ENCODE measurements around the gene INKA2. TPM values are rescaled to one million over a fixed set of nuclear protein-coding genes. Genes with fewer than 3 reads are reported as not detected.
A peak's percentile ranks its signal among the peaks of the same experiment; 100 is the strongest.

Gene INKA2
- total and polyA plus RNA-seq, 12 donors: 6.8 to 34.6 (median 12.5) TPM

- 91 to 92% methylated on average over 2 of the region's 2 CpGs for WGBS, 2 donors
- H3K4me1 ChIP-seq: peaks cover 0 to 10% (median 0%) of the 10 kb centered on the region in 9 donors
- DNase-seq (no peak), ATAC-seq (no peak)
- no peaks in the 10 kb centered on the region for H3K27me3 ChIP-seq
- no peaks in the 10 kb centered on the region for H3K9me3 ChIP-seq
- intact Hi-C loops (cut with DNase I): no loop called here
- H3K4me3 ChIP-seq: no peak overlapping the region
- peak overlapping the region in 1 of 10 donors; percentile 10 for H3K27ac ChIP-seq
- TF ChIP-seq CTCF (IDR thresholded peaks at IDR 0.05): no peak
- H3K36me3 ChIP-seq: peaks cover 0 to 100% (median 30%) of the 10 kb centered on the region in 9 donors
Measured at GRCh38 chr1:111706921-111707320, 32.3 kb downstream of the INKA2 start.

GRCh38 chr1:111705841-111706240 lies 33.4 kb downstream of the INKA2 start:
- Histone ChIP-seq H3K27ac (no peak overlapping the region), H3K27me3 (no peaks in the 10 kb centered on the region), H3K4me1 (peaks cover 0 to 10% (median 0%) of the 10 kb centered on the region in 9 donors), H3K4me3 (no peak overlapping the region), H3K9me3 (no peaks in the 10 kb centered on the region), H3K36me3 (peaks cover 0 to 100% (median 33%) of the 10 kb centered on the region in 9 donors)
- TF ChIP-seq CTCF (IDR thresholded peaks at IDR 0.05): no peak
- no peak for DNase-seq
- 74 to 82% methylated on average over 3 of the region's 3 CpGs for WGBS, 2 donors
- ATAC-seq: no peak
- intact Hi-C loops (cut with DNase I): no loop called here

- H3K27me3 ChIP-seq: no peaks in the 10 kb centered on the region
- H3K4me1 ChIP-seq: peaks cover 0 to 10% (median 0%) of the 10 kb centered on the region in 9 donors
- H3K4me3 ChIP-seq: no peak overlapping the region
- H3K27ac ChIP-seq: no peak overlapping the region
- no peak for ATAC-seq
- DNase-seq: no peak
- peaks cover 0 to 100% (median 40%) of the 10 kb centered on the region in 9 donors for H3K36me3 ChIP-seq
- no peaks in the 10 kb centered on the region for H3K9me3 ChIP-seq
- TF ChIP-seq CTCF (IDR thresholded peaks at IDR 0.05): no peak
- intact Hi-C loops (cut with DNase I): no loop called here
Measured at GRCh38 chr1:111704776-111705175, 34.4 kb downstream of the INKA2 start.

- peaks cover 0 to 100% (median 35%) of the 10 kb centered on the region in 9 donors for H3K36me3 ChIP-seq
Measured at GRCh38 chr1:111704240-111704639, 35.0 kb downstream of the INKA2 start.

More at GRCh38 chr1:111704240-111704639, 35.0 kb downstream of the INKA2 start:
- Histone ChIP-seq H3K4me3 (no peak overlapping the region), H3K27ac (no peak overlapping the region), H3K9me3 (no peaks in the 10 kb centered on the region), H3K4me1 (peaks cover 0 to 10% (median 0%) of the 10 kb centered on the region in 9 donors), H3K27me3 (no peaks in the 10 kb centered on the region)
- ATAC-seq: no peak
- DNase-seq: no peak
- 92 to 94% methylated on average over 2 of the region's 2 CpGs for WGBS, 2 donors
- no peak for TF ChIP-seq CTCF (IDR thresholded peaks at IDR 0.05)
- intact Hi-C loops (cut with DNase I): no loop called here
